GM19238 (cell line): ENCODE results near the gene TSGA10IP.
A peak's percentile ranks its signal among the peaks of the same experiment; 100 is the strongest.
"Not testable (repeated sequence)": the region's sequence is repeated elsewhere in the genome, so short reads cannot be mapped to it uniquely, and the experiment has no call there.

Experiments
- DNase-seq: peaks from one replicate; pipeline ENCODE4 v3.0.0; 2011; ENCODE audit warnings: low spot score; ENCODE audit not compliant: insufficient read length

Gene TSGA10IP

GRCh38 chr11:65945941-65946558, 770 bp downstream of the TSGA10IP start:
- no peak for DNase-seq

GRCh38 chr11:65946655-65947054, 1.4 kb downstream of the TSGA10IP start:
- DNase-seq, result no peak

GRCh38 chr11:65947133-65947532, 1.9 kb downstream of the TSGA10IP start:
- DNase-seq, result no peak

GRCh38 chr11:65947603-65948125, 2.4 kb downstream of the TSGA10IP start:
- no peak for DNase-seq

GRCh38 chr11:65950711-65951110, 5.4 kb downstream of the TSGA10IP start:
- not testable (repeated sequence) for DNase-seq

- DNase-seq, result not testable (repeated sequence)
These were observed 6.4 kb downstream of the TSGA10IP start for GRCh38 chr11:65951641-65952040.

- DNase-seq, result no peak
These were observed 6.8 kb downstream of the TSGA10IP start for GRCh38 chr11:65952052-65952521.

- DNase-seq, result no peak
These were observed 8.2 kb downstream of the TSGA10IP start for GRCh38 chr11:65953471-65953870.

GRCh38 chr11:65954771-65955170, 9.5 kb downstream of the TSGA10IP start:
- DNase-seq, result no peak

GRCh38 chr11:65958291-65958690, 13.0 kb downstream of the TSGA10IP start:
- no peak for DNase-seq

GRCh38 chr11:65958774-65959420, 13.6 kb downstream of the TSGA10IP start:
- no peak for DNase-seq

GRCh38 chr11:65960824-65961266, 15.6 kb downstream of the TSGA10IP start:
- no peak for DNase-seq

- peak; percentile 99 for DNase-seq
These were observed 16.2 kb downstream of the TSGA10IP start, which contains the start of gene SART1 for GRCh38 chr11:65961267-65962140. TSS of gene SART1 (plus strand) at chr11:65961734. CDS start at chr11:65961781, 47 bp downstream.

- no peak for DNase-seq
These were observed 16.9 kb downstream of the TSGA10IP start for GRCh38 chr11:65962141-65962564.

- no peak for DNase-seq
These were observed 19.6 kb downstream of the TSGA10IP start for GRCh38 chr11:65964906-65965305.

- no peak for DNase-seq
These were observed 20.9 kb downstream of the TSGA10IP start for GRCh38 chr11:65965986-65966762.

GRCh38 chr11:65967329-65967934, 22.2 kb downstream of the TSGA10IP start:
- no peak for DNase-seq

GRCh38 chr11:65968600-65969482, 23.6 kb downstream of the TSGA10IP start:
- DNase-seq, result no peak

GRCh38 chr11:65972116-65972515, 26.8 kb downstream of the TSGA10IP start:
- DNase-seq, result no peak
